NT2/D1 (cell line): ENCODE data around the gene DNAH11.

Experiments
- DNase-seq: peaks from one replicate; pipeline ENCODE4 v3.0.0-alpha.2; 2011; ENCODE audit warnings: low read depth, low spot score
- H3K27me3 ChIP-seq: 2 replicates; pipeline ENCODE4 v1.6.0; 2011; ENCODE audit warnings: mild to moderate bottlenecking; ENCODE audit not compliant: insufficient read length, insufficient read depth
- H3K36me3 ChIP-seq: 2 replicates; pipeline ENCODE4 v1.6.1; 2011; ENCODE audit warnings: mild to moderate bottlenecking, low read length, mixed read lengths; ENCODE audit not compliant: insufficient read depth, insufficient read length
- H3K4me1 ChIP-seq: 2 replicates; pipeline ENCODE4 v1.5.1; 2011; ENCODE audit not compliant: insufficient read depth, insufficient read length
- H3K4me3 ChIP-seq: 2 replicates; pipeline ENCODE4 v1.5.1; 2011; ENCODE audit warnings: low read depth; ENCODE audit not compliant: insufficient read length
- H3K9ac ChIP-seq: 2 replicates; pipeline ENCODE4 v1.6.0; 2011; ENCODE audit warnings: low read depth; ENCODE audit not compliant: insufficient read length
- H3K9me3 ChIP-seq: 2 replicates; pipeline ENCODE4 v1.5.1; 2011; ENCODE audit warnings: mild to moderate bottlenecking, low read length; ENCODE audit not compliant: insufficient read depth
- SUZ12 ChIP-seq: IDR thresholded peaks from 2 replicates; pipeline ENCODE4 v1.6.1; 2011; ENCODE audit not compliant: insufficient read length, insufficient read depth; ENCODE audit errors: extremely low read depth
- YY1 ChIP-seq: IDR thresholded peaks from 2 replicates; pipeline ENCODE4 v1.6.1; 2011; ENCODE audit not compliant: insufficient read length, insufficient read depth
- ZNF274 ChIP-seq: IDR thresholded peaks from 2 replicates; pipeline ENCODE4 v1.6.1; 2011; ENCODE audit warnings: mild to moderate bottlenecking, low read depth, low read length

Gene DNAH11

DNA sequence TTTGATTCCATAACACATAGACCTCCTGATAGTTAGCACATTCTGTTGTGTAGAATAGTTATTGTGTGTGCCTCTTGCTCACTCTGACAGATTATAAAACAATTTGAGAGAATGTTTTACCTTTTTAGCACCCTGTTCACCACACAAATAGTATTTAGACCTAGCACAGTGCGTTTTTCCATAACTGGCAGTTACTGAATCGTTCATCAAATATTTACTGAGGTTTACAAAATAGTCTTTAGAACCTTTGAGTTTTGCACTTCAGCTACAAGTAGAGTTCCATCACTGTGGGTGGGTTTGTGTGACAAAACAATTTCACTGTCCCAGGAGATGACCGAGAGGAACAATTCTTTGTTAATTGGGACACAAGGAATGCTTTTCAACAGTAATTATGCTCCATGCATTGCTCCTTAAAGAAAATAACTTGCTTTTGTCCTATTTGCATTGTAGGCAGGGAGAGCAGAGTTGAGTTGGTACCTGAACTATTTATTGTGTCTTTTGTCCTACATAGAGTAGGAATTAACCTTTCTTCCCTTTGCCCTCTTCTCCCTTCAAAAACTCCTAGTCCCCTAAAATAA, 62.3 kb downstream of the DNAH11 start:
- no peak for DNase-seq
- no peaks in the 10 kb centered on the region for H3K36me3 ChIP-seq
- TF ChIP-seq YY1 (no peak), SUZ12 (no peak), ZNF274 (no peak)
- H3K4me3 ChIP-seq: no peak overlapping the region
- no peaks in the 10 kb centered on the region for H3K27me3 ChIP-seq
- H3K4me1 ChIP-seq: no peaks in the 10 kb centered on the region
- H3K9ac ChIP-seq: no peak overlapping the region
- H3K9me3 ChIP-seq: no peaks in the 10 kb centered on the region

DNA sequence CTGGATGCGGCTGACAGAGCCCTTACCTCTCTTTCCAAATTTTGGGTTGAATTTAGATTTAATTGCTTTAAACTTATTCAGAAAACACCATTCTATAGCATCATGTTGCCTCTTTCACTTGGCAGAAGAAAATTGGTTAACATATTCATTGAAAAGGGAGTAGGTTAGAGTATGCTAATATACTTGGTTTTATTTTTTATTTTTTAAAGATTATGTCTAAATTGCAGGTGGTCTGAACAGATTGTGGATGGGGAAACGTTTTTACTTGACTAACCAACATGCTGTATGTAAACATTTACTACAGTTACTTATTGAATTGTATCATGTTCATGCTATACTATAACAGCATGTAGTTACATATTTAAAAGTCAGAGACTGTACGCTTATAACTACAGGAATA, 65.6 kb downstream of the DNAH11 start:
- Histone ChIP-seq H3K27me3 (no peaks in the 10 kb centered on the region), H3K36me3 (no peaks in the 10 kb centered on the region), H3K4me1 (no peaks in the 10 kb centered on the region)

DNA sequence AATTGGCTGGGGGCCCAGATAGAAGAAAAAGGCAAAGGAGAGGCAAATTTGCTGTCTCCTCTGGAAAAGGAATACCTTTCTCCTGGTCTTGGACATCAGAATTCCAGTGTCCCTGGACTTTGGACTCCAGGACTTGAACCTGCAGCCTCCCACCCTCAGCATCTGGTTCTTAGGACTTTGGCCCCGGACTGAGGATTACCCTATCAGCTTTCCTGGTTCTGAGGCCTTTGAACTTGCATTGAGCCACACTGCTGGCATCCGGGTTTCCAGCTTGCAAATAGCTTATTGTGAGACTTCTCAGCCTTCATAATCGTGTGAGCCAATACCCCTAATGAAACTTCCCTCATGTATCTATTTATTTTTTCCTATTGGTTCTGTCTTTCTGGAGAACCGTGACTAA, 68.3 kb downstream of the DNAH11 start:
- H3K36me3 ChIP-seq: no peaks in the 10 kb centered on the region
- no peak overlapping the region for H3K4me3 ChIP-seq
- H3K9ac ChIP-seq: no peak overlapping the region
- no peak for DNase-seq
- TF ChIP-seq SUZ12 (no peak), ZNF274 (no peak), YY1 (no peak)
- no peaks in the 10 kb centered on the region for H3K9me3 ChIP-seq
- no peaks in the 10 kb centered on the region for H3K4me1 ChIP-seq
- H3K27me3 ChIP-seq: no peaks in the 10 kb centered on the region

More for the DNA sequence above, 65.6 kb downstream of the DNAH11 start:
- TF ChIP-seq YY1 (no peak), ZNF274 (no peak), SUZ12 (no peak)
- Histone ChIP-seq H3K9ac (no peak overlapping the region), H3K9me3 (no peaks in the 10 kb centered on the region), H3K4me3 (no peak overlapping the region)
- no peak for DNase-seq

DNA sequence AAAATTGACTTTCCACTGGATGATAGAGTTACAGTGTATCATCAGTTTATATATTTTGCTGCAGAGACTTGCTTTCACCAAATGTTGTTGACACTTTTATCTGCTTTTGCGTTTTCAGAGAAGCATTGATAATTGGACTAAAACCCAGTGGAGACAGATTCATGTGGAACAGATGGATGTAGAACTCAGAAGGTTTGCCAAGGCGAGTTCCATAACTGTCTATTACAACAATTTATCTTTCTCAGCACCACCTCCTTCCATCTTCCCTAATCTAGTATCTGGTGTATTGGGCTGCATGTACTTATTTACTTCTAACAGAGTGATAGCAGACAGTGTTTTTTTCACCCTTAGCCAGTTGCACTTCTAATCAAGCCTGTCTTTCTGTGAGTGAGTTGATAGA, 73.3 kb downstream of the DNAH11 start:
- H3K36me3 ChIP-seq: no peaks in the 10 kb centered on the region
- no peak overlapping the region for H3K9ac ChIP-seq
- no peaks in the 10 kb centered on the region for H3K4me1 ChIP-seq
- H3K9me3 ChIP-seq: no peaks in the 10 kb centered on the region
- H3K4me3 ChIP-seq: no peak overlapping the region
- no peaks in the 10 kb centered on the region for H3K27me3 ChIP-seq
- no peak for DNase-seq
- TF ChIP-seq SUZ12 (no peak), YY1 (no peak), ZNF274 (no peak)

DNA sequence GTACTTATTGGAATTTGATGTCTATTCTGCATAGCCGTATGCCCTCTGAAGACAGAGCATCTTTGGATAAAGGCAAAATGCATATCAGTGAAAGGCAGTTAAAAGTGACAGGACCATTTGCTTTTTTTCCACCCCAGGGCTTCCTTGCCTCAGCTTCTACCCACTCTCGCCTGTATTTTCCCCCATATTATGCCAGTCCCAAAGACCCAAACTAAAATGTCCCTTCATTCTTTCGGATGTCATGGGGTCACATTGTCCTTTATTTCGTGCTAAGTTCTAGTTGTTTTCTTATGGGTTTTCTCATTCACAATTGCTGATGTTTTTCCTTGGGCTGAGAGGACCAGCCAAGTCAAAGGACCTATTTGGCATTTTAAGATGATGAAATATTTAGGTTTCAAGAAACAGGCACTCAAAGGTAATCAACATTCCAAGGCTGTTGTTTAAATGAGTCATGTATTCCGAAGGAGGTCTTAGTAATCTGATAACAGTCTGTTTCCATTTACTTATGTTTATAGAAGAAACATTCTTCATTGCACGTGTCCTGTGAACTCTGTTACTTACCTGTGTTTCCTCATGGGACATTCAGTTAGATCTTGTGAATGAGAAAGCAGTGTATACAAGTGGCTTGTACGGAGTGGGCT, 74.1 kb downstream of the DNAH11 start:
- Histone ChIP-seq H3K27me3 (no peaks in the 10 kb centered on the region), H3K36me3 (no peaks in the 10 kb centered on the region), H3K9ac (no peak overlapping the region), H3K9me3 (no peaks in the 10 kb centered on the region), H3K4me1 (no peaks in the 10 kb centered on the region), H3K4me3 (no peak overlapping the region)
- TF ChIP-seq YY1 (no peak), SUZ12 (no peak), ZNF274 (no peak)
- DNase-seq: no peak

DNA sequence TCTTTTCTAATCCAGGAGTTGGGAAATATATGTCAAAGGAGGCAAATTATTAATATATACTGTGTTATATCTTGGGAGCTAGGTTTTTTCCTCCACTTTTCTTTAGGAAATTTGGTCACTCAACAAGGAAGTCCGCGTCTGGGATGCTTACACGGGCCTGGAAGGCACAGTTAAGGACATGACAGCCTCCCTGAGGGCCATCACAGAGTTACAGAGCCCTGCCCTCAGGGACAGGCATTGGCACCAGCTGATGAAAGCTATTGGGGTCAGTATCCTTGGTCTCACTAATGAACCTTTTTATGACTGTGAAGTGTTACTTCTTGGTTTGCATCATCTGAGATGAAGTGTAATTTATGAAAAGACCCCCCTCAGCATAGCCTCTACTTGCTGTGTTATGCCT, 74.7 kb downstream of the DNAH11 start:
- H3K27me3 ChIP-seq: no peaks in the 10 kb centered on the region
- no peaks in the 10 kb centered on the region for H3K36me3 ChIP-seq
- H3K9ac ChIP-seq: no peak overlapping the region
- H3K9me3 ChIP-seq: no peaks in the 10 kb centered on the region
- TF ChIP-seq ZNF274 (no peak), YY1 (no peak), SUZ12 (no peak)
- no peak for DNase-seq
- no peak overlapping the region for H3K4me3 ChIP-seq
- no peaks in the 10 kb centered on the region for H3K4me1 ChIP-seq

DNA sequence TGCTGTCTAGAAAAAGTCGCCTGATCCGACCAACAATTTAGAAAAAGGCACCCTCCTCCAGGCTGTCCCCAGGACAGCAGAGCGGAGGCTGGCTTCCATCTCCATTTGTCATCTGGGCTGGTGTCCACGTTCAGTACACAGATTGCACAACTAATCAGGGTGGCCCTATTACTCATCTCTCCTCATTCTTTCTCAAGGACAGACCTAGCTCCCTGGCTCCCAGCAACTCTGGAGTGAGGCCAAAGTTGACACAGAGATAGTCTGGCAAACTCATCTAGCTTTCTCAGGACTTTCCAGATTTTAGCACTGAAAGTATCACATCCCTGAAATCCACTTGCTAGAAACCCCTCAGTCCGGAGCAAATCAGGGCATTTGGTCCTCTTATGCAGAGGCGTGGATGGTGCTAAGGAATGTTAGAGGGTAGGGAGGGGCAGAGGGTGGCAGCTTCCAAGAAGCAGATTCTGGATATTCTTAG, 75.1 kb downstream of the DNAH11 start:
- TF ChIP-seq ZNF274: no peak
- TF ChIP-seq SUZ12: no peak
- no peak for TF ChIP-seq YY1
- Histone ChIP-seq H3K9ac (no peak overlapping the region), H3K36me3 (no peaks in the 10 kb centered on the region), H3K4me3 (no peak overlapping the region), H3K27me3 (no peaks in the 10 kb centered on the region), H3K9me3 (no peaks in the 10 kb centered on the region), H3K4me1 (no peaks in the 10 kb centered on the region)
- DNase-seq: no peak
